HG03196 (cell line): ENCODE data around the gene CAST.
"Not testable (repeated sequence)": the region's sequence is repeated elsewhere in the genome, so short reads cannot be mapped to it uniquely, and the experiment has no call there.

ENCODE experiments used
- ATAC-seq: cut with Tn5 transposase; IDR thresholded peaks from one replicate; pipeline ENCODE4 v1.9.1; 2021; ENCODE audit not compliant: unreplicated experiment

CAST gene

GRCh38 chr5:96772111-96772510, 109.9 kb downstream of the CAST start:
- ATAC-seq, result no peak

GRCh38 chr5:96772542-96772941, 110.4 kb downstream of the CAST start:
- ATAC-seq, result no peak

GRCh38 chr5:96775050-96775449, 112.9 kb downstream of the CAST start:
- ATAC-seq, result no peak

- no peak for ATAC-seq
Measured at GRCh38 chr5:96775689-96776088, 113.5 kb downstream of the CAST start.

GRCh38 chr5:96776621-96777020, 114.4 kb downstream of the CAST start:
- ATAC-seq, result no peak

- ATAC-seq, result no peak
Measured at GRCh38 chr5:96778409-96778808, 116.2 kb downstream of the CAST start.

GRCh38 chr5:96780626-96781025, 118.5 kb downstream of the CAST start:
- no peak for ATAC-seq

- ATAC-seq, result no peak
Measured at GRCh38 chr5:96781031-96781971, 119.1 kb downstream of the CAST start.

GRCh38 chr5:96783326-96783725, 121.2 kb downstream of the CAST start:
- no peak for ATAC-seq

- no peak for ATAC-seq
Measured at GRCh38 chr5:96785326-96786109, 123.3 kb downstream of the CAST start.

GRCh38 chr5:96788112-96788749, 126.1 kb downstream of the CAST start:
- ATAC-seq, result no peak

- ATAC-seq, result no peak
Measured at GRCh38 chr5:96789794-96790330, 127.7 kb downstream of the CAST start.

- ATAC-seq, result no peak
Measured at GRCh38 chr5:96790961-96791504, 128.9 kb downstream of the CAST start.

GRCh38 chr5:96794757-96795156, 132.6 kb downstream of the CAST start:
- ATAC-seq, result no peak

GRCh38 chr5:96795626-96796025, 133.4 kb downstream of the CAST start:
- no peak for ATAC-seq

GRCh38 chr5:96796434-96796833, 134.3 kb downstream of the CAST start:
- ATAC-seq, result no peak

- ATAC-seq, result not testable (repeated sequence)
Measured at GRCh38 chr5:96801718-96802117, 139.5 kb downstream of the CAST start.

- ATAC-seq, result peak; percentile 32
Measured at GRCh38 chr5:96807075-96807654, 145.0 kb downstream of the CAST start.

- no peak for ATAC-seq
Measured at GRCh38 chr5:96808541-96808828, 146.3 kb downstream of the CAST start.

GRCh38 chr5:96808868-96809558, 146.8 kb downstream of the CAST start:
- no peak for ATAC-seq
